ENCODE data around the gene CARM1.
"Not testable (repeated sequence)": the region's sequence is repeated elsewhere in the genome, so short reads cannot be mapped to it uniquely, and the experiment has no call there.

The CARM1 gene

DNA sequence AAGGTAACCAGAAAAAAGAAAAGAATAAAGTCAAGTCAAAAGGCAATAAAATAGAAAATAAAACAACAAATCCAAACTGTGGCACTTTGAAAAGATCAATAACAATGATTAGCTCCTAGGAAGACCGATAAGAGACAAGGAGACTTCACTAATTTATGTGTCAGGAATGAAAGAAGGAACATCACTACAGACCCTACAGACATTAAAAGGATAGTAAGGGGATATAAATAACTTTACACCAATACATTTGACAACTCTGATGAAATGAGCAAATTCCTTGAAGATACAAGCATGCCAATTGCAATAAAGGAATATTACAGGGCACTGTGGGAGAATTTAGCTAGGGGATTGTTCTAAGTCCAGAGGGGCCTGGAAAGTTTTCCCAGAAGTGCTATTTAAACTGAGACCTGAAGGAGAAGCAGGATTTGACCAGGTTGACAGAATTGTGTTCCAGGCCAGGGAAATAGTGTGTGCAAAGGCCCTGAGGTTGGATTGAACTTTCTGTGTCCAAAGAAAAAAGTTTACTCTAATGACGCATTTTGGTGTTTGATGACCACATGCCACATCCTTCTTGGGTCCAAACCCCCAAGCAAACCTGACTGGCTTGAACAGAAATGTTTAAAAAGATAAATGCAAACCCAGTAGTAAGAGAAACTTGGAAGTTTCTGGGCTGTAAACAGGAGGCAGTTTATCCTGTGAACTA, 24.7 kb upstream of the CARM1 start:
- no peak for DNase-seq (ENCODE audit: low read depth, low spot score)

DNA sequence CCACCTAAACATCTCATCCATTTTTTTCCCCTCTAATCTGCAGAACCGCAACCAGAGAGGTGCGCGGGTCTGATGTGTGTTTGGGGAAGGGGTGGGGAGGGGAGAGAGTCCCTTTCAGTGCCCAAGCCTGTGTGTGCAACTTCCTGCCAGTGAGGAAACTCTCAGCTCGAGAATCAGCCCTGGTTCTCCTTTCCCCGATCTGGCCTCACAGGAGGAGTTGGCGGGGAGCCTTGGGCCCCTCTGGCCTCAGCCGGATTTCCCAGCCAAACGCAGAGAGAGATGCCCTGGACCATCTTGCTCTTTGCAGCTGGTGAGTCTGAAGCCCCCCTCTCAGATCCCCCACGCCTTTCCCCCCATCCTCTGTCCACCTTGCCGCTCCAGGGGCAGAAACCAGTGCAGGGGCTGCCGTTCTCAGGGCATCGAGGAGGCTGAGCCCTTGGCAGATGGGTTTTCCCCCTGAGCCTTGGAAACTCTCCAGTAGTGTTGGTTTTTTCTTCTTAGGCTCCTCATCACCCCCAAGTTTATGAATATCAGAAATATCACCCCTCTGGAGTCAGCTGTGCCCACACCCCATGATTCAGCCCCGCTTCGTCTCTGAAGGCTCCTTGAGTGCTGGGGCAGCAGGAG, 23.0 kb upstream of the CARM1 start, which contains the start of gene C19orf38:
Gene C19orf38, plus strand, starts transcription at position 186 of the 627 bp plus-strand sequence. Its CDS starts 94 bp downstream, at position 280.
- no peak for DNase-seq (ENCODE audit: low read depth, low spot score)

DNA sequence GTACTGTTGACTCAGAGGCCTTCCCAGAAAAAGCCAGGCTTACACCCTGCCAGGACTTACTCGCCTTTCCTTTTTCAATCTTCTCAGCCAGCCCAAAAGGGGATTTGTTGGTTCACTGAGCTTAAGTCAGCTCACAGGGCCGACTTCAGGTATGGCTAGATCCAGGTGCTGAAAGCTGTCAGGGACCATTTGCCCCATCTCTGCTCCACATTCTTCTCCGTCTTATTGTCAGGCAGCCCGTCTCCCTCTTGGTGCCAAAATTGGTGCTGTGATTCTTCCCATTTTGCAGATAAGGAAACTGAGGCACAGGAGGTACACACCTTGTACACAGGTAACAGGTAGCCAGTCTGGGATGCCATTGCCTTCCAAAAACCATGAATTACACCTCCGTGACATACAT, 20.7 kb upstream of the CARM1 start:
- no peak for DNase-seq (ENCODE audit: low read depth, low spot score)

DNA sequence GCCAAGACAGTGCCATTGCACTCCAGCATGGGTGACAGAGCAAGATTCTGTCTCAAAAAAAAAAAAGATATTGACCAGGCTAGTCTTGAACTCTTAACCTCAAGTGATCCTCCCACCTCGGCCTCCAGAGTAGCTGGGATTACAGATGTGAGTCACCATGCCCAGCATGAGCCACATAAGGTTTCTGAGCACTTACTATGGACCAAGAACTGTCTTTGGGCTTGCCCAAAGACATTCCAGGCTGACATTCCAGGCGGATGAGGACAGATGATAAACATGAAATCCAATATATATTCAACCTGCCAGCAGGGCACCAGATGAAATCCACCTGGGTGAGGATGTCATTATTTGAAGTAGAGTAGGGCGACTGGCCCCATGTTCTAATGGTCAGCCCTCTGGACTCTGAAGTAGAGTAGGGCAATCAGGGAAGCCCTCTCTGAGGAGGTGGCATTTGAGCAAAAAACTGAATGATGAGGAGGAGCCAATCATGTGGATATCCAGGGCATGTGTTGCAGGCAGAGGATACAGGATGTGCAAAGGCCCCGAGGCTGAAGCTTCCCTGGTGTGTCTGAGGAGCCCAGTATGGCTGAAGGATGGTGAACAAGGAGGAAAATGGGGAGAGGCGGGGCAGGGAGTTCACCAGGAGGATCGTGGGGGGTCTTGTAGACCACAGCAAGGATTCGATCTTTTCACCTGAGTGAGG, 19.1 kb upstream of the CARM1 start:
- DNase-seq (ENCODE audit: low read depth, low spot score) = no peak

DNA sequence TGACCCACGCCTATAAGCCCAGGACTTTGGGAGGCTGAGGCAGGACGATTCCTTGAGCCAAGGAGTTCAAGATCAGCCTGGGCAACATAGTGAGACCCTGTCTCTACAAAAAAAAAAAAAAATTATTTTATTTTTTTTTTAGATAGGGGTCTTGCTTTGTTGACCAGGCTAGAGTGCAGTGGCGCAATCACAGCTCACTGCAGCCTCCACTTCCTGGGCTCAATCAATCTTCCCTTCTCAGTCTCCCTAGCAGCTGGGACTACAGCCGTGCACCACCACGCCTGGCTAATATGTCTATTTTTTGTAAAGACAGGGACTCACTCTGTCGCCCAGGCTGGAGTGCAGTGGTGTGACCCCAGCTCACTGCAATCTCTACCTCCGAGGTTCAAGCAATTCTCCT, 18.4 kb upstream of the CARM1 start:
- DNase-seq (ENCODE audit: low read depth, low spot score) = no peak

DNA sequence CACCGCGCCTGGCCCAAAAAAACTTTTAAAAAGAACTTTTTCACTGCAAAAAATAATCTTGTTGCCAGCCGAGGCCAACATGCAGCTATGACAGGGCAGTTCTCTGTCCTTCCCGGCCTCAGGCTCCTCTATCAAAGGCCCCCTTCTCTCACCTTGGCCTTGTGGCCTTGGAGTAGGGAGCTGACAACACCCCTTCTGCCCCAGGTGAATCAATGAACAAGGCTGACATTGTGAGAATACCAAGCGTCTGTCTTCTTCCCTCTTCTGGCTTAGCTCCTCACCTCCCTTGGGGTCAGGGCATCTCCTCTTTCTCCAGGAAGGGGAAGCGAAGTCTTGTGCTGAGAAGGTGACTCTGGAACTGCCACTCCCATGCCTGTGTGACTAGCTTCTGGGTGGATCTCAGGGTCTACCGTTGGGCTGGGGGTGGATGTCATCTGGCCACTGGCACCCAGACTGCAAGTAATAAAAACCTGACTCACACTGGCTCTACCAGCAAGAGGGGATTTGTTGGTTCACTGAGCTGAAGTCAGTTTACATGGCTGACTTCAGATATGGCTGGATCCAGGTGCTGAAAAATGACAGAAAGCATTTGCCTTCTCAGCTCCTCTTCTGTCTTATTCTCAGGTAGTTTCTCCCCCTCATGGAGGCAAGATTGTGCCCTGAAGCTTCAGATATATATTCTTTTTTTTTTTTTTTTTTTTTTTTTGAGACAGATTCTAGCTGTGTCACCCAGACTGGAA, 16.8 kb upstream of the CARM1 start:
- DNase-seq (ENCODE audit: low read depth, low spot score) = no peak

DNA sequence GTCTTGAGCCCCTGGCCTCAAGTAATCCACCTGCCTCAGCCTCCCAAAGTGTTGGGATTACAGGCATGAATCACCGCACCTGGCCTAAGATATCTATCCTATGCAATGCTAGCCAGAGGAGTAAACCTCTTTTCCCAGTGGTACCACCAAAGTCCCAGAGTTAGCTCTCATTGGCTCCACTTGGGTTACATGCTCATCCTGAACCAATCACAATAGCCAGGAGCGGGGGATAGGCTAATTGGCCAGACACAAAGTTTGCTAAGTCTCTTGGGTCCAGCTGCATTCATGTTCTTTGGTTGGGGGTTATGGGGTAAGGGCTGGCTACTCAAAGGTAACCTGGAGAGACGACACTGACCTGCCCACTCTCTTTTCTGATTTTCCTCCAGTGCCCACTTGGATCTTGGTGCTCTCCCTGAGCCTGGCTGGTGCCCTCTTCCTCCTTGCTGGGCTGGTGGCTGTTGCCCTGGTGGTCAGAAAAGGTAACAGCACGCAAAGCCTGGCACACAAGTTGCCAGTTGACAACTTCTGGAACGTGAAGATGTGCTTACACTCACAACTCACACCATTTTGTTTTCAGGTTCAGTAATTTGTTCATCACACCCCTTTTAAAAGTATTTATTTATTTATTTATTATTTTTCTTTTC, 15.4 kb upstream of the CARM1 start:
- no peak for DNase-seq (ENCODE audit: low read depth, low spot score)

DNA sequence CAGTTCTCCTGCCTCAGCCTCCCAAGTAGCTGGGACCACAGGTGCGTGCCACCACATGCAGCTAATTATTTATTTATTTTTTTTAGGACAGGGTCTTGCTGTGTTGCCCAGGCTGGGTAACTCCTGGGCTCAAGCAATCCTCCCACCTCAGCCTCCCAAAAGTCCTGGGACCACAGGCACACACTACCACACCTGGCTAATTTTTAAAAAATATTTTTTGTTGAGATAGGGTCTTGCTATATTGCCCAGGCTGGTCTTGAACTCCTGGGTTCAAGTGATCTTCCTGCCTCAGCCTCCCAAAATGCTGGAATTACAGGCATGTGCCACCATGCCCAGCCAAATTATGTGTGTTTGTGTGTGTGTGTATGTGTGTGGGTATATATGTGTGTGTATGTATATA, 14.5 kb upstream of the CARM1 start:
- DNase-seq (ENCODE audit: low read depth, low spot score) = not testable (repeated sequence)

DNA sequence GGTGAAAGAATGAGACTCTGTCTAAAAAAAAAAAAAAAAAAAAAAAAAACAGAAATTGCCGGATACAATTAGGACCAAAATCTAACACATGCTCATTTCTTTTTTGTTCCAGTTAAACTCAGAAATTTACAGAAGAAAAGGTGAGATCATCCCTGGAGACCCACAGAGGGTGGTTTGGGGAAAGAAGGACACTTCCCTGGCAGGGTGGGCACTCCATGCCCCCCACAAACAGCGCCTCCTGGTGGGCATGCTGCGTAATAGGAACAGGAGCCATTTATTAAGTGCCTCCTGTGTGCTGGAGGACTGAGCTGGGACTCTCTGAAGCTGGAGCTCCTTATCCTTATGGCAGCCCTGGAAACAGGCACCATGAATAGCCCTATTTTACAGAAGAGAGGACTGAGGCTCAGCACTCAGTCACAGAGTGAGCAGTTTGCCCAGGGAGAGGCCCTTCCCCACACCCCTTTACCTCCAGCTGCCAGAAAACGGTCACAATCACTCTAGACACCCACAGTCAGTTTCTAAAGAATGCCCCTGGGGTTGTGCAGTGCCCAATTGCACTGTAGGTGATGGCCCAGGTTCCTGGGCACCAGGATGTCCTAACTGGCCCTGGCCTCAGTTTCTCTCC, 13.0 kb upstream of the CARM1 start:
- no peak for DNase-seq (ENCODE audit: low read depth, low spot score)

DNA sequence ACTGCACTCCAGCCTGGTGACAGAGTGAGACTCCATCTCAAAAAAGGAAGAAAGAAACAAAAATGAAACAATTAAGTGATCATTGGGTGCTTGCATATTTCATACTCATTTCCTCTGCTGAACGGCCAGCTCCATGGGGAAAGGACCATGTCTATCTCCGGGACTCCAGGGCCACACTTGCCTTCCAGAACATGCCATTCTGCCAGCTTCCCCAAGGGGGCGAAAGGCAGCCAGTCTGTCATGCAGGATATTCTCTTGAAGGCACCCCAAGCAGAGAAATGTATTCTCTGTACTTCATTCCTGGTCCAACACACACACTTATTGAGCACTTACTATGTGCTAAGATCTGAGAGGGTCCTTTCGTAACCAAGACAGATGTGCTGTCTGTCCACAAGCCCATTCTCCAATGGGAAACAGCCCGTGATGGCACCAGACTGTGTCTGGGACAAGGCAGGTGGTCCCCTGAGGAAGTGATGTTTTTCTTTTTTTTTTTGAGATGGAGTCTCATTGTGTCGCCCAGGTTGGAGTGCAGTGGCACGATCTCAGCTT, 10.2 kb upstream of the CARM1 start:
- no peak for DNase-seq (ENCODE audit: low read depth, low spot score)

DNA sequence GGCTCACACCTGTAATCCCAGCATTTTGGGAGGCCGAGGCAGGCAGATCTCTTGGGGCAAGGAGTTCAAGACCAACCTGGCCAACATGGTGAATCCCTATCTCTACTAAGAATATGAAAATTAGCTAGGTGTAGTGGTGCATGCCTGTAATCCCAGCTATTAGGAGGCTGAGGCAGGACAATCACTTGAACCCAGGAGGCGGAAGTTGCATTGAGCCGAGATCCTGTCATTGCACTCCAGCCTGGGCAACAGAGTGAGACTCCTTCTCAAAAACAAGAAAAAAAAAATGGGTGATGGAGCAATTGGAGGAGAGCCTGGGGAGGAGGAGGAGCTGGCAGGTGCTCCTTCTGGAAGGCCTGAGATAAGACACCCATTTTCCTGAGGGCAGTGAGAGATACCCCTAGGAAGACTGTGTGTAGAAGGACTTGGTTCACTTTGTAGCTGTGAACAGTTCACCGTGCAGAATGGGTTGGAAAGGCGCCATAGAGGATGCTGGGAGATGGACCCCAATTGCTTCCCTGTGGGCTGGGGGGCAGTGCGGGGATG, 8.7 kb upstream of the CARM1 start:
- DNase-seq (ENCODE audit: low read depth, low spot score) = no peak

DNA sequence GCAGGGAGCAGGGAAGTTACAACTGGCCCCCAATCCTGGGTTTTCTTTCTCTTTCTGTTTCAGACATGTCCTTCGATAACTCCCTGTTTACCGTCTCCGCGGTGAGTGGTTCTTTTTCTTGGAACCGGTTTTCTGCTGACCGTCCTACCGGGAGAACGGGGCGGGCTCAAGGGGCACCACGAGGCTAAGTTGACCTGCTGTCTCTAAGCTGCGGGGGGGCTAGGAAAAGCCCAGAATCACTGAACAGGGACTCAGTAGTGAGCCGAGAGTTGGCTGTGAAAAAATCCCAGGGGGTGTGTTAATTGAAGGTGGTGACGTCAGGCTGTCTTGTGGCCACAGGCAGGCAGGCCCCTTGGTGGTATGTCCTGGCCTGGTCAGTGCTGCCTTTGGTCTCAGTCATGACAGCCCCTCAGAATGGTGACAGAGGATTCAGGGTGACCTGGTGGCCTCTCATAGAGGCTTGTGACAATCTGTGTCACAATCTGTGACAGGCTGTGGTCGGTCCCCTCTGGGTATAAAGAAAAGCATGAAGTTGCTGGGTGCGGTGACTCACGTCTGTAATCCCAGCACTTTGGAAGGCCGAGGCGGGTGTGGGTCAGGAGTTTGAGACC, 8.1 kb upstream of the CARM1 start:
- DNase-seq (ENCODE audit: low read depth, low spot score) = no peak

DNA sequence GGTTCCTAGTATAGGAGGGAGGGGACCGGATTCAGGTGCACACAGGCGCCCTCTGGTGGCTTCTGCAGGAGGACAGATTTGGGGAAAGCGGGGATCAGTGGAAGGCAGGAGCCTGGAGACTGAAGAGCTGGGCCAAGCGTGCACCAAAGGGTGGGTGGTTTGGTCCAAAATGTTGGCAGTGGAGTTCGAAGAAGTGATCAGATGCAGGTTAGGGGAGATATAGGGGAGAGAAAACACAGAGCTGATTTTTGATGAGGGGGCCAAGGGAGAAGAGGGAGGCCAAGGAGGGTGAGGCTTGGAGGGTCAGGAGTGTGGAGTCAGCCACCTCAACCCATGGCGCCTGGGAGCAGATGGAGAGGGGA, 6.8 kb upstream of the CARM1 start:
- DNase-seq (ENCODE audit: low read depth, low spot score) = peak; percentile 66

DNA sequence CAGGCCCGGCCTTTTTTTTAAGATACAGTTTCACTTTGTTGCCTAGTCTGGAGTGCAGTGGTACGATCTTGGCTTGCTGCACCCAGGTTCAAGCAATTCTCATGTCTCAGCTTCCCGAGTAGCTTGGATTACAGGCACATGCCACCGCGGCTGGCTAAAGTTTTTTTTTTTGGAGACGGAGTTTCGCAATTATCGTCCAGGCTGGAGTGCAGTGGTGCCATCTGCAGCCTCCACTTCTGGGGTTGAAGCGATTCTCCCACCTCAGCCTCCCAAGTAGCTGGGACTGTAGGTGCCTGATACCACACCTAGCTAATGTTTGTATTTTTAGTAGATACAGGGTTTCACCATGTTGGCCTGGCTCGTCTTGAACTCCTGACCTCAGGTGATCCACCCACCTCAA, 4.9 kb upstream of the CARM1 start:
- DNase-seq (ENCODE audit: low read depth, low spot score) = no peak

DNA sequence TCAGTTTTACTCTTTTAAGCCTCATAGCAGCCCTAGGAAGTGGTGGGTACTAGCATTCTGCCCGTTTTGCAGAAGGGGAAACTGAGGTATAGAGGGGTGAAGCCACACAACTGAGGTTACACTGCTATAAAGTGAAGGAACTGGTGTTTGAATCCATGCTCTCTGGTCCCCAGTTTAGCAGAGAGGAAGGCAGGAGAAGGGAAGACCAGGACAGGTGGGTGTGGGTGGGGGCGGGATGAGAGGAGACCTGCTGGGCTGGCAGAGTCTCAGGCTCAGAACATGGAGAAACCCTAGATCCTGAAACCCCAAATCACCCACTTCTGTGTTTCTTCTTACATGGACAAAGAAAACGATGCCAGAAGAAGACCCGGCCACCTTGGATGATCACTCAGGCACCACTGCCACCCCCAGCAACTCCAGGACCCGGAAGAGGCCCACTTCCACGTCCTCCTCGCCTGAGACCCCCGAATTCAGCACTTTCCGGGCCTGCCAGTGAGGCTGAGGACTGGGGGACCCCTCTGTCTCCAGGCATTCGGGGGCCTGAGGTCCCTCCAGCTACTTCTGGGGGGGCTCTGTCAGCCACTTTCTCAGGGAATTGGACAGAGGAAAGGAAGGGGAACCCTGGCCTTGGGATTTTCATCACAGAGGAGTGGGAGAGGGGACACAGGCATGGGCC, 2.3 kb upstream of the CARM1 start:
- DNase-seq (ENCODE audit: low read depth, low spot score) = no peak

DNA sequence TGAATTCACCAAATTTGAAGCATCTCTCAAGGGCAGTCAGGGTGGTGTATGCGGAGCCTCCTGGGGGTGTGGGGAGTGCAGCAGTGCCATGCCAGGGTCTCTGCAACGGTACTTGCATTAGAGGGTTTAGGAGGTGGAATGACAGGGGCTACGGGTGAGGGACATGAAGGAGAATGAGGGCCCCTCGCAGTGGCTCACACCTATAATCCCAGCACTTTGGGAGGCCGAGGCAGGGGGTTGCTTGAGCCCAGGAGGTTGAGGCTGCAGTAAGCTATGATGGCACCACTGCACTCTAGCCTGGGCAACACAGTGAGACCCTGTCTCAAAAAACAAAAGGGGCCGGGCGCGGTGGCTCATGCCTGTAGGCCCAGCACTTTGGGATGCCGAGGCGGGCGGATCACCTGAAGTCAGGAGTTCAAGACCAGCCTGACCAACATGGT, 1.5 kb upstream of the CARM1 start:
- not testable (repeated sequence) for DNase-seq (ENCODE audit: low read depth, low spot score)

DNA sequence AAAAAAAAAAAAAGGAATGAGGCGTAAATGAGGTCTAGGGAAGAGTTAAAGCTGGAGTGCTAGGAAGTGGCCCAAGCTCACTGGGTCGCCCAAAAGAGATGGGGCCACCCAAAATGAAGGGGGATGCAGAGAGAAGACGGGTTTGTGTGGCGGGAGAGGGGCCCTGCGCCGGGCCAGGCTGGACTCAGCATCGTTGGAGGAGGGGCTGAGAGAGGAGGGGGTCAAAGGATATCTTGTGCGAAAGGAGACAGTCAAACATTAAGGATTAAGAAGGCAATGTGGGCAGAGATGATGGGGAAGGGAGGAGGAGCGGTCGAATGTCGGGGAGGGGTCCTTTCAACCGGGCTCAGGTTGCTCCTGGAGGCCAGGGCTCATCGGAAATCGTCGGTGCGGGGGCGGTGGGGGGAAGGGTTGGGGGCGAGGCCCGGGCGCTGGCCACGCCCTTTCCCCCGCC, 825 bp upstream of the CARM1 start:
- DNase-seq (ENCODE audit: low read depth, low spot score) = no peak

DNA sequence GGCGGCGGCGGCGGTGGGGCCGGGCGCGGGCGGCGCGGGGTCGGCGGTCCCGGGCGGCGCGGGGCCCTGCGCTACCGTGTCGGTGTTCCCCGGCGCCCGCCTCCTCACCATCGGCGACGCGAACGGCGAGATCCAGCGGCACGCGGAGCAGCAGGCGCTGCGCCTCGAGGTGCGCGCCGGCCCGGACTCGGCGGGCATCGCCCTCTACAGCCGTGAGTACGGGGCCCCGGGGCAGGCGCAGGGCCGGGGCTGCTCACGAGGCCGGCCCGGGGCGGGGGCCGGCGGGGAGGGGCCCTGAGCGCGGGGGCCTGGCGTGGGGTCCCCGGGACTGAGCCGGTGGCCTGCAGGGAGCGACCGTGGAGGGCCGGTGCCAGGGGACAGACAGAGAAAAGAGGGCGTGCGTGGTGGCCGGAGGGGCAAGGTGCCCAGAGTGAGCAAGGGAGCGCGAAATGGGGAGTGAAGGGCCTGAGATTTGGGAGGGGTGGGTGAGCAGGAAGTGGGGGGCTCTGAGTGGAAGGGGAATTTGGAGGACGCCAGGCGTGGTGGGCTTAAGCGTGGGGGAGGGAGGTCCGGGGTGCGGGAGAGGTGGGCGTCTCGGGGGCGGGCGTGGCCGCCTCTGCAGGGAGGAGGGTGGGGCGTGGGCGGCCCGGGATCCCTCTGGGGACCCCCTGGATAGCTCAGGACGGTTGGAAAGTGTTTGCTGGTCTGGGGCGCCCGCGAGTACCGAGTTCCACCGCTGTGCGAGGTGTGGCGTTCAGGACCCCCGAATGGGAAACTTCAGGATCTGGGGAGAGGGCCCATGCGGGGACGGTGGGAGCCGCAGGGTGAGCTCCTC, 575 bp downstream of the CARM1 start:
- DNase-seq (ENCODE audit: low read depth, low spot score) = no peak

Data from activated CD4-positive, CD25-positive, alpha-beta regulatory T cell treated with anti-CD3 and anti-CD28 coated beads, Interleukin-2, amount 50 U/mL, for 16 hours (primary cell).